NOMO-1 (cell line): ENCODE measurements around the gene SOS2.

Experiments
- DNase-seq, 2 experiments: peaks; one replicate each; lab custom pipeline; 2025; ENCODE audit not compliant: unreplicated experiment in 2 of 2; lab: John Stamatoyannopoulos, UW

The SOS2 gene

GRCh38 chr14:50231475-50232275 lies at the start of gene SOS2:
Gene SOS2 (minus strand): TSS chr14:50231578. CDS start chr14:50231283, 295 bp downstream.
- DNase-seq = peak; percentile 86 to 90

- no peak for DNase-seq
Observed at GRCh38 chr14:50272498-50272897, 41.1 kb upstream of the SOS2 start.

GRCh38 chr14:50270932-50271331 lies 39.6 kb upstream of the SOS2 start:
- no peak for DNase-seq

GRCh38 chr14:50265029-50265428 lies 33.7 kb upstream of the SOS2 start:
- no peak for DNase-seq

GRCh38 chr14:50263321-50263720 lies 31.9 kb upstream of the SOS2 start:
- DNase-seq = no peak

GRCh38 chr14:50262865-50263264 lies 31.5 kb upstream of the SOS2 start:
- no peak for DNase-seq

GRCh38 chr14:50260511-50260910 lies 29.1 kb upstream of the SOS2 start:
- peak; percentile 0 to 48 for DNase-seq

GRCh38 chr14:50260072-50260471 lies 28.7 kb upstream of the SOS2 start:
- DNase-seq = no peak

GRCh38 chr14:50257732-50258131 lies 26.4 kb upstream of the SOS2 start:
- DNase-seq = no peak

GRCh38 chr14:50254248-50254647 lies 22.9 kb upstream of the SOS2 start:
- no peak for DNase-seq

GRCh38 chr14:50249136-50249775 lies 17.9 kb upstream of the SOS2 start:
- no peak for DNase-seq

- DNase-seq = no peak
Observed at GRCh38 chr14:50247245-50247644, 15.9 kb upstream of the SOS2 start.

- no peak for DNase-seq
Observed at GRCh38 chr14:50242566-50243310, 11.4 kb upstream of the SOS2 start.

- no peak for DNase-seq
Observed at GRCh38 chr14:50242096-50242495, 10.7 kb upstream of the SOS2 start.

- DNase-seq = peak; percentile 41 to 94
Observed at GRCh38 chr14:50237427-50237826, 6.0 kb upstream of the SOS2 start.

GRCh38 chr14:50233951-50234250 lies 2.5 kb upstream of the SOS2 start:
- no peak for DNase-seq

GRCh38 chr14:50233166-50233950 lies 2.0 kb upstream of the SOS2 start:
- no peak for DNase-seq

- DNase-seq = no peak
Observed at GRCh38 chr14:50232276-50232642, 881 bp upstream of the SOS2 start.

- DNase-seq = peak; percentile 56 to 73
Observed at GRCh38 chr14:50230701-50231474, 490 bp downstream of the SOS2 start.

GRCh38 chr14:50230401-50230700 lies 1.0 kb downstream of the SOS2 start:
- peak; percentile 26 to 60 for DNase-seq
